ENCODE data around the gene MAGI2.

- TF ChIP-seq, protein P1, sequence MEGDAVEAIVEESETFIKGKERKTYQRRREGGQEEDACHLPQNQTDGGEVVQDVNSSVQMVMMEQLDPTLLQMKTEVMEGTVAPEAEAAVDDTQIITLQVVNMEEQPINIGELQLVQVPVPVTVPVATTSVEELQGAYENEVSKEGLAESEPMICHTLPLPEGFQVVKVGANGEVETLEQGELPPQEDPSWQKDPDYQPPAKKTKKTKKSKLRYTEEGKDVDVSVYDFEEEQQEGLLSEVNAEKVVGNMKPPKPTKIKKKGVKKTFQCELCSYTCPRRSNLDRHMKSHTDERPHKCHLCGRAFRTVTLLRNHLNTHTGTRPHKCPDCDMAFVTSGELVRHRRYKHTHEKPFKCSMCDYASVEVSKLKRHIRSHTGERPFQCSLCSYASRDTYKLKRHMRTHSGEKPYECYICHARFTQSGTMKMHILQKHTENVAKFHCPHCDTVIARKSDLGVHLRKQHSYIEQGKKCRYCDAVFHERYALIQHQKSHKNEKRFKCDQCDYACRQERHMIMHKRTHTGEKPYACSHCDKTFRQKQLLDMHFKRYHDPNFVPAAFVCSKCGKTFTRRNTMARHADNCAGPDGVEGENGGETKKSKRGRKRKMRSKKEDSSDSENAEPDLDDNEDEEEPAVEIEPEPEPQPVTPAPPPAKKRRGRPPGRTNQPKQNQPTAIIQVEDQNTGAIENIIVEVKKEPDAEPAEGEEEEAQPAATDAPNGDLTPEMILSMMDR (conservative IDR thresholded peaks at IDR 0.05 in 1 of 2, IDR thresholded peaks at IDR 0.05 in 1 of 2; ENCODE audit: extremely low read depth in 1 of 2, insufficient read depth in 1 of 2, low read depth in 1 of 2, low read length in 2 of 2) = no peak
- TF ChIP-seq EZH2 (IDR thresholded peaks at IDR 0.05; ENCODE audit: borderline replicate concordance, low read length) = no peak
Observed at GRCh38 chr7:79236352-79237028, 217.0 kb downstream of the MAGI2 start.
